ENCODE measurements around the gene KCNIP3.

The KCNIP3 gene

GRCh38 chr2:95312543-95313201 lies 15.5 kb downstream of the KCNIP3 start:
- no peak for DNase-seq (ENCODE audit: low read depth in 2 of 2)

DNA sequence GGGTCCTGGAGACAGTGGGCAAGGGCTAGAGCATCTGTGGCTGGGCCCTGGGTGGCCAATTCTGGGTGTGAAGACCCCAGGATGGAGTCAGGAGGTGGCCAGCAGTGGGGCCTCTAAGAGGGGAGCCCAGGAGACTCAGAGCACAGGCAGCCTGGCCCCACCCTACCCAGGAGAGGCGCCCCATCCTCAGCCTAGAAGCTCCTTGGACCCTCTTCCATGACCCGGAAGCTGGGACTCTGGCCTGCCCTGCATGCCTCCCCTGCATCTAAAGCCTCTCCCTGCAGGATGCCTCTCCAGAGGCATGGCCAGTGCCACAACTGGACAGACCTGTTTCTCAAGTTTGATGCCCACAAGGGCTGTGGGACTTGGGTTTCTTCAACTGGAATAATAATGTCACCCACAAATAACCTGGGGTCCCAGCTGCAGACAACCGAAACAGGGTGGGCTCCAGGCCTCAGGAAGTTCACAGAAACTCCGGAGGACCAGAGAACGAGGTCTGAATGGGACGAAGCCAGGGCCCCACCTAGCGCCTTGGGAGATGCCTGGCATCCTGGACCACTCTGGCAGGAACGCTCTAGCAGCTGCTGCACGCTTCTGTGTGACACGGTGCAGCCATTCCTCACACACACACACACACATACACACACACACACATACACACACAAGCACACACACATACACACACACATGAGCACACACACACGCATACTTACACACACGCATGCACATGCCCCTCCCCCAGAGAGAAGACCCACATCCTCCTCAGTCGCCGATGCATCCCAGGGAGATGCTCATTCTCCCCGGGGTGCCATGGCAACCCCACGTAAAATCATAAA lies 16.4 kb downstream of the KCNIP3 start:
- no peak for DNase-seq (ENCODE audit: low read depth in 2 of 2)

GRCh38 chr2:95314598-95314963 lies 17.4 kb downstream of the KCNIP3 start:
- no peak for DNase-seq (ENCODE audit: low read depth in 2 of 2)

- DNase-seq (ENCODE audit: low read depth in 2 of 2) = no peak
These were observed 17.9 kb downstream of the KCNIP3 start for GRCh38 chr2:95314964-95315611.

DNA sequence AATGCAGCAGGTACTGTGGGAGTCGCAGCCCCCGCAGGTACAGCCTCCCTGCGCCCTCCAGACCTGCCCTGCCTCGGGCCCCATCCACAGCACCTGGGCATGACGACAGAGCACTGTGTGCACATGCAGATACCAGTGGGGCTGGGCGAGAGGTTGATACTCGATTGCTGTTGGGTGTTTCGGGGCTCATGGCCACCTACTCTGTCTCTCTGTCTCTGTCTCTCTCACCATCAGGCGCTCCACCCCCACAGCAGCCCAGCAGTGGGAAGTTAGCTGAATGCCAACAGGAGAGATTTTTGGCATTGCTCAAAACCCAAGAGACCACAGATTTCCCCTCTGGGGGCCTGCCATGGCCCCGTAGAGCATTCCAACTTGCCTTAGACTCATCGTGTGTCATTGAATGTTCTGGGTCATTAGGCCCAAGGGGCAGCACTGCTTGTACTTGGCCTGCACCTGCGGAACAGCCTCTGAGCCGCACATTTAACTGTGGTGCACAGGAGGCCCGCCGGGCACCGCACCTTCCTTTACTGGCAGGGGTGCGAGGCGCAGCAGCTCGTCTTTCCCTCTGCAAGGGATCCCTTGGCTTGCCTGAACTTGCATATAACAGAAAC lies 18.8 kb downstream of the KCNIP3 start:
- DNase-seq (ENCODE audit: low read depth in 2 of 2) = no peak

DNA sequence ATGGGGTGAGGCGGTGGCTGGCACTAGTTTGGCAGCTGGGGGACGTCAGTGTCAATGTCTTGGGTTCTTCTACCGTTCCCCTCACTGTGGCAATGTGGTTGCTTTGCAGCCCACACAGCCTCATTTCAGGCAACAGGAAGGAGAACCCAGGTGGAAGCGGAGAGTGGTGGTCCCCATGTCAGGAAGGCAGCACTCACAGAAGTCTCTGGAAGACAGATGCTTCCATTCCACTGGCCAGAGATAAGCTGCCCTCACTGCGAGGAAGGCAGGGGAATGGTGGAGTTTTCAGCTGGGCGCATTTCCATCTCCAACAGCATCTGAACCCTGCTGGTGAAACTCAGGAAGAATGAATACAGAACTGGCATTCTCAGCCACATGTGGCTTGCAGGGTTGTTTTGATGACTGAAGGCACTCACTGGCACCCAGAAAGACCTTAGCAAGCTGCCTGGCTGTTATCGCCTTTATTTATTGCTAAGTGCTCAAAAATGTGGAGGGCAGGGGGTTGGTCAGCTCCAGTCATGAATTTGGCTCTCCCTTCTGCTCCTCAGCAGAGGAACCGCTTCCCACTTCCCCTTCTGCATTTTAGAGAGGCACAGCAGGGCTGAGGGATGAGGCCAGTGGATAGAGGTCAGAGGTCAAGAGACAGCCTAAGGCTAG lies 19.4 kb downstream of the KCNIP3 start:
- no peak for DNase-seq (ENCODE audit: low read depth in 2 of 2)

- no peak for DNase-seq (ENCODE audit: low read depth in 2 of 2)
These were observed 20.0 kb downstream of the KCNIP3 start for GRCh38 chr2:95317123-95317500.

DNA sequence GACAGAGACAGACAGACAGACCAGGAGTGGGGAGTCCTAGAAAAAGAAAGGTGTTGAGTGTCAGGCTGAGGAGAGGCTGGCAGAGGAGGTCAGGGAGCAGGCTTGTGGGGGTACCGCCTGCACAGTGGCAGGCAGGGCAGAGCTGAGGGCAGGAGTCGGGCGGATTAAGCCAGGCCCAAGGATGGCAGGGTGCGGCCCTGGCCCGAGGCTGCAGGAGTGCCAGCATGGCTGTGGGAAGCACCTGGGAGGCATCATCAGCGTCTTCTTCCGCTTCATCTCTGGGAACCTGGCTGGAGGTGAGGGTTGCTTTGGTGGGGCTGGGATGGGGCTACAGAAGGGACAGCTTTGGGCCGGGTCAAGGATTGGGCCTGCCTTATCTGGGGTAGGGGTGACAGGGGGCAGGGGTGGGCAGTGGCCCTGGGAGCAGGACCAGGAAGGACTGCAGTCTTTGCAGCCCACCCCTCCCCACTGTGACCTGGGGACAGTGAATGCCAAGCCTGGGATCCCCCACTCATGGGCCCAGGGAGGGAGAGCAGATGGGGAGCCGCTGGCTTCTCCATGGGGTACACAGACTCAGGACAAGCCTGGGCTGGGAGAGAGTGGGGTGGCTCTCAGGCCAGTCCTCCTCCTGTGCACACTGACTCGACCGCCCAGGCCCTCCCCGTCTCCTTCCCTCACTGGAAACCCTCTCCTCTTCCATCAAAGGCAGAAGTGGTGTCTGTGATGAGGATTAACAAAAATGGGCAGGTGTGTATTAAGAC lies 20.7 kb downstream of the KCNIP3 start:
- DNase-seq (ENCODE audit: low read depth in 2 of 2) = no peak

DNA sequence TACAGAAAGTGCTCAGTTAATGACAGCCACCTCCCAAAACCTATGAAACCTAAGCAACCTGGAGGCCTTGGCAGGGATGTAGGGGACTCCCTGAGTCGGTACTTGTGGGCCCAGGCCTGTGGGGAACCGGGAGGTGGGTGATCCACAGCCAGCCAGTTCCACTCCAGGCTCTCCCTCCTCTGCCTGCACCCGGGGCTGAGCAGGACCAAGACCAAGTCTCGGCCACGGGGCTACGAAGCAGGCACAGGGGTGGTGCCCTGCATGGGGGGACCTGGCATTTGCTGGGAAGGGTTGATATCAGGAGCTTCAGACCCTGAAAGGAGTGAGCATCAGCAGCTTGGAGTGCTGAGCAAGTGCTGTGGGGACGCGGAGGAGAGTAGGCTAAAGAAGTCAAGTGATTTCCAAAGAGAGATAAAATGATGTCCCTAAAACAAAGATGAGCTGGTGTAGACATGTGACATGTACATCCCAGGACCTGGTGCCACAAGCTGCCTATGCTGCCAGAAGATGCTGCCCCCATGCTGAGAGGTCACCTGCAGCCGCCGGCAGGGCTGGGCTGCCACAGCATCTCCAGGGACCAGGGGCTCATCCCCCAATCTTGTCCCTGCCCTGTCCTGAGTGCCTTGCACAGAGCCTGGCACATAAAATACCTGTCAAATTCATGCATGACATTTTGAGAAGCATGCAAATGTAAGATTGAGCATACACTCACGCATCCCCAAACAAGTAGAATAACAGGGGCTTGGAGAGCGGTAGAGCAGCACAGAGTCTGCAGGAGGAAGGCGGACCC lies 21.5 kb downstream of the KCNIP3 start:
- no peak for DNase-seq (ENCODE audit: low read depth in 2 of 2)

GRCh38 chr2:95319481-95320343 lies 22.6 kb downstream of the KCNIP3 start:
- DNase-seq (ENCODE audit: low read depth in 2 of 2) = no peak

DNA sequence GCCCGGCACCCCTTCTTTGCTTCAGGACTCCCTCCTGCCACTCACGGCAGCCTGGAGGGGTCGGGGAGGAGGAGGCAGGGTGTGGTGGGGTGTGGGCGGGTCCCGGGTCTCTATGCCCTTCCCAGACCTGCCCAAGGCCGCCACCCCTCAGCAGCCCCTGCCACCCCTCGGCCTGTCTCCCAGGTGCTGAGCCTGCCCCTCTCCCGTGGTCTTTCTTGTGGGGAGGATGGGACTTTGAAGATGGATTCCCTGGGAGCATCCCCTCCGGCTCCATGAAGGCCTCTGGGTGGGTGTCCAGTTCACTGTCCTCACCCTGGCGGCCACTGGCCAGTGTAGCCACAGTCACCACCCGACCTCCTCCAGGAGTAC lies 23.2 kb downstream of the KCNIP3 start:
- DNase-seq (ENCODE audit: low read depth in 2 of 2) = no peak

DNA sequence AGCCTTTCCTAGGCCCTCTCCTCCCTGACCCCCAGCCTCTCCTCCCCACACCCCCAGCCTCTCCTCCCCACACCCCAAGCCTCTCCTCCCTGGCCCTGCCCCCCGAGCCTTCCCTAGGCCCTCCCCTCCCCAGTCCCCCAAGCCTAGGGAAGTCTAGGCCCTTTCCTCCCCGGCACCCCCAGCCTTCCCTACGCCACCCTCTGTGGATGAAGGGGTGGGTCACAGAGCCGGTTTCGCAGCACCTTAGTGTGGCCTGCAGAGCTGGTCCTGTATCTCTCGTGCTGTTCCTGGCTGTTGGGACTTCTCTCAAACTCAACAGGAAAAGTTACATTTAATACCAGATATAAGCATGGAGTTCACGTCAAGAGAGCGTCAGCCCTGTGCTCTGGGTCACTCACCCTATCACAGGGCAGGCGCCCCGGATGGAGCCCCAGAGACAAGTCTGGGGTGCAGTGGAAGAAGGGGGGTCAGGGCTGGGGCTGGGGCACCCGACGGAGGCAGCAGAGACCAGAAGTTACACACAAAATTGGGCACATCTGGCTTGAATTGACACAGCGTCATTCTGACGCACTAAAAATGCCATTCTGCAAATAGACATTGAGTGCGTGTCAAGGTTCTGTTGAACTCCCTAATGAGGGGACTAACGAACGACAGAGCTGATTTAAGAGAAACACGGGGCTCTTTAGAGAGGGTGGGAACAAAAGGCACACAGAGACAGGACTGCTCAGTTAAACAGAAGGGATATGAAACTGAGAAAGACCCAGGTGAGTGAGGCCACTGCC lies 24.0 kb downstream of the KCNIP3 start:
- no peak for DNase-seq (ENCODE audit: low read depth in 2 of 2)

GRCh38 chr2:95323347-95324155 lies 26.4 kb downstream of the KCNIP3 start:
- DNase-seq (ENCODE audit: low read depth in 2 of 2) = no peak

- no peak for DNase-seq (ENCODE audit: low read depth in 2 of 2)
These were observed 27.9 kb downstream of the KCNIP3 start for GRCh38 chr2:95325026-95325425.

GRCh38 chr2:95325590-95326432 lies 28.7 kb downstream of the KCNIP3 start:
- no peak for DNase-seq (ENCODE audit: low read depth in 2 of 2)

- no peak for DNase-seq (ENCODE audit: low read depth in 2 of 2)
These were observed 29.4 kb downstream of the KCNIP3 start for GRCh38 chr2:95326433-95327140.

Measured in stimulated activated CD8-positive, alpha-beta memory T cell treated with anti-CD3 and anti-CD28 coated beads, Interleukin-15, amount 100 ng/mL, for 48 hours (primary cell).